Body of pancreas (tissue), 4 donors: ENCODE measurements around the gene SLC34A1. TPM values are rescaled to one million over a fixed set of nuclear protein-coding genes. Genes with fewer than 3 reads are reported as not detected.
"Not testable (repeated sequence)": the region's sequence is repeated elsewhere in the genome, so short reads cannot be mapped to it uniquely, and the experiment has no call there.

Source experiments
- ATAC-seq: fragments of 150-250 bp; one replicate; pipeline ENCODE4 v1.9.1; 2016
- DNase-seq, 4 donors: peaks; one replicate each; pipeline ENCODE4 v3.0.0-alpha.2; 2019
- H3K27ac ChIP-seq, 4 donors: fragments of 200-600 bp; sonication (generic); 1 replicate in 3 of 4; 2 replicates in 1 of 4; pipeline versions ENCODE4 v1.5.1 to v1.6.1; 2016 to 2019; ENCODE audit warnings: mild to moderate bottlenecking in 1 of 4, mixed read lengths in 1 of 4, moderate library complexity in 1 of 4
- H3K27me3 ChIP-seq, 2 donors: fragments of 200-600 bp; sonication (generic); one replicate each; pipeline ENCODE4 v1.6.0; 2016; ENCODE audit warnings: mild to moderate bottlenecking in 1 of 2
- H3K36me3 ChIP-seq, 2 donors: fragments of 200-600 bp; sonication (generic); replicated peaks in 1 of 2; 2 replicates each; pipeline ENCODE4 v1.5.1; 2016; ENCODE audit warnings: low read depth in 2 of 2; ENCODE audit not compliant: insufficient read depth in 1 of 2
- H3K4me1 ChIP-seq: fragments of 200-600 bp; sonication (generic); one replicate; pipeline ENCODE4 v1.6.0; 2016
- H3K4me3 ChIP-seq, 2 donors: fragments of 200-600 bp; sonication (generic); 1 replicate in 1 of 2; 2 replicates in 1 of 2; pipeline ENCODE4 v1.5.1; 2016 to 2019
- H3K9me3 ChIP-seq, 3 donors: fragments of 200-600 bp; sonication (generic); 1 replicate in 2 of 3; 2 replicates in 1 of 3; pipeline ENCODE4 v1.5.1; 2016
- POLR2A ChIP-seq, 3 donors: fragments of 450-650 bp; IDR thresholded peaks; one replicate each; pipeline ENCODE4 v1.6.1; 2016; ENCODE audit warnings: antibody characterized with exemption in 3 of 3, mild to moderate bottlenecking in 2 of 3
- WGBS, 2 donors: methylation state at CpG; one replicate each; pipeline ENCODE4 v1.1.5; 2017; 5-methylcytosine and 5-hydroxymethylcytosine counted together
- intact Hi-C: fragments of 100-400 bp; cut with DNase I; formaldehyde crosslinking; loops from one replicate; pipeline ENCODE4 v1.15.1; 2023
- total RNA-seq, 2 donors: library from RNA; depleted of rRNA; stranded (reverse); fragments of >200 nt; gene quantifications; one replicate each; pipeline ENCODE4 v1.1.0, GENCODE V29; 2016
- TF ChIP-seq, protein P1 (sequence below), 7 experiments: fragments of 450-650 bp in 4 of 7; fragments of 200-600 bp in 3 of 7; sonication (generic) in 3 of 7; IDR thresholded peaks; one replicate each; pipeline ENCODE4 v1.5.1; 2016 to 2019; ENCODE audit warnings: antibody characterized with exemption in 7 of 7

SLC34A1 gene
- total RNA-seq, 2 donors from 2014 or later: not detected

DNA sequence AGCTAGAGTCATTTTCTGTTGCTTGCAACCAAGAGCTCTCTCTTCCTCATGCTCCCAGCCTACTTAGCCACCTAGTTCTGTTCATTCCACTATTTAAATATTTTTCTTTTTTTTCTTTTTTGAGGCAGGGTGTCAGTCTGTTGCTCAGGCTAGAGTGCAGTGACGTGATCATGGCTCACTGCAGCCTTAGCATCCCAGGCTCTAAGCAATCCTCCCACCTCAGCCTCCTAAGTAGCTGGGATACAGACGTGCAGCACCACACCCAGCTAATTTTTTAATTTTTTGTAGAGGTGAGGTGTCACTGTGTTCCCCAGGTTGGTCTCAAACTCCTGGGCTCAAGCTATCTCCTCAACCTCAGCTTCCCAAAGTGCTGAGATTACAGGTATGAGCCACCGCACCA, 30.2 kb downstream of the SLC34A1 start:
- H3K36me3 ChIP-seq: no peaks in the 10 kb centered on the region
- H3K4me1 ChIP-seq: no peaks in the 10 kb centered on the region
- WGBS, 2 donors: 68 to 75% methylated on average over 3 of the region's 3 CpGs
- no peak for TF ChIP-seq POLR2A (IDR thresholded peaks at IDR 0.05)
- TF ChIP-seq, protein P1, sequence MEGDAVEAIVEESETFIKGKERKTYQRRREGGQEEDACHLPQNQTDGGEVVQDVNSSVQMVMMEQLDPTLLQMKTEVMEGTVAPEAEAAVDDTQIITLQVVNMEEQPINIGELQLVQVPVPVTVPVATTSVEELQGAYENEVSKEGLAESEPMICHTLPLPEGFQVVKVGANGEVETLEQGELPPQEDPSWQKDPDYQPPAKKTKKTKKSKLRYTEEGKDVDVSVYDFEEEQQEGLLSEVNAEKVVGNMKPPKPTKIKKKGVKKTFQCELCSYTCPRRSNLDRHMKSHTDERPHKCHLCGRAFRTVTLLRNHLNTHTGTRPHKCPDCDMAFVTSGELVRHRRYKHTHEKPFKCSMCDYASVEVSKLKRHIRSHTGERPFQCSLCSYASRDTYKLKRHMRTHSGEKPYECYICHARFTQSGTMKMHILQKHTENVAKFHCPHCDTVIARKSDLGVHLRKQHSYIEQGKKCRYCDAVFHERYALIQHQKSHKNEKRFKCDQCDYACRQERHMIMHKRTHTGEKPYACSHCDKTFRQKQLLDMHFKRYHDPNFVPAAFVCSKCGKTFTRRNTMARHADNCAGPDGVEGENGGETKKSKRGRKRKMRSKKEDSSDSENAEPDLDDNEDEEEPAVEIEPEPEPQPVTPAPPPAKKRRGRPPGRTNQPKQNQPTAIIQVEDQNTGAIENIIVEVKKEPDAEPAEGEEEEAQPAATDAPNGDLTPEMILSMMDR (IDR thresholded peaks at IDR 0.05): no peak
- no peaks in the 10 kb centered on the region for H3K27me3 ChIP-seq
- intact Hi-C loops: no loop called here
- no peak overlapping the region for H3K27ac ChIP-seq
- H3K9me3 ChIP-seq: no peaks in the 10 kb centered on the region
- ATAC-seq (no peak), DNase-seq (no peak)
- H3K4me3 ChIP-seq: no peak overlapping the region

DNA sequence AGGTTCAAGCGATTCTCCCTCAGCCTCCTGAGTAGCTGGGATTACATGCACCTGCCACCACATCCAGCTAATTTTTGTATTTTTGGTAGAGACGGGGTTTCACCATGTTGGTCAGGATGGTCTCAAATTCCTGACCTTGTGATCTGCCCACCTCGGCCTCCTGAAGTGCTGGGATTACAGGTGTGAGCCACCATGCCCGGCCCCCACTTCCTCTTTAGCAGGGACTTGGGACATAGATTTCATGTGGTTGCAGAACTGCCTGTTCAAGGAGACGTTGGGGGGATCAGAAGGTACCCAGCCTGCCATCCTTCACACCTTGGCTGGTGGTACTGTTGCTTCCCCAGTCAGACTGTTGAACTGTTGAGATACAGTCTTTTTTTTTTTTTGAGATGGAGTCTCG, 32.8 kb downstream of the SLC34A1 start:
- ATAC-seq, H3K4me3 ChIP-seq, DNase-seq, H3K27me3 ChIP-seq, H3K27ac ChIP-seq, H3K4me1 ChIP-seq, H3K9me3 ChIP-seq, H3K36me3 ChIP-seq, intact Hi-C loops: not testable (repeated sequence)
- 69 to 74% methylated on average over 6 of the region's 6 CpGs for WGBS, 2 donors

DNA sequence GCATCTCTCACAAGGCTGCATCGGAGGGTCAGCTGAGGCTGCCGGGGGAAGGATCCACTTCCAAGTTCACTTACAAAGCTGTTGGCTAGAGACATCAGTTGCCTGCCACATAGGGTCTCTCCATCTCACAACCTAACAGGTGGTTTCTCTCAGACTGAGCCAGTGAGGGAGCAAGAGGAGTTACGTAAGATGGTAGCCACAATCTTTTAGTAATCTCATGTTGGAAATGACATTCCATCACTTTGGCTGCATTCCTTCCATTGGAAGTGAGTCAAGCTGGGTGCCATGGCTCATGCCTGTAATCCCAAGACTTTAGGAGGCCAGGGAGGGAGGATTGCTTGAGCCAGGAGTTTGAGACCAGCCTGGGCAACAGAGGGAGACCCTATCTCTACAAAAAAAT, 34.8 kb downstream of the SLC34A1 start:
- DNase-seq (no peak), ATAC-seq (no peak)
- H3K4me3 ChIP-seq: no peak overlapping the region
- no peaks in the 10 kb centered on the region for H3K4me1 ChIP-seq
- H3K27me3 ChIP-seq: no peaks in the 10 kb centered on the region
- 77 to 78% methylated on average over 3 of the region's 3 CpGs for WGBS, 2 donors
- TF ChIP-seq, protein P1 (IDR thresholded peaks at IDR 0.05): no peak
- no peak for TF ChIP-seq POLR2A (IDR thresholded peaks at IDR 0.05)
- no peaks in the 10 kb centered on the region for H3K9me3 ChIP-seq
- intact Hi-C loops: no loop called here
- no peak overlapping the region for H3K27ac ChIP-seq
- no peaks in the 10 kb centered on the region for H3K36me3 ChIP-seq

DNA sequence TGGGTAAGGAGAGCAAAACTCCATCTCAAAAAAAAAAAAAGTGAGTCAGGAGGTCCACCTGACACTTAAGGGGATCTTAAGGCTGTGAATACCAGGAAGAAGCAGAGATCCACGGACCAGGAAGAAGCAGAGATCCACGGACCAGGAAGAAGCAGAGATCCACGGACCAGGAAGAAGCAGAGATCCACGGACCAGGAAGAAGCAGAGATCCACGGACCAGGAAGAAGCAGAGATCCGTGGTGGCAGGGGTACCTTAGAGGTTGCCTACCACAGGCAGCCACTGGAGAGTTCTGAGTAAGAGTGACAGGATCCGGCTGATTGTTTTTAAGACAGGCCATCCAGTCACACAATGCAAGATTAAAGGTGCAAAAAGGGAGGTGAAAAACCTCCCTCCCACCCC, 36.2 kb downstream of the SLC34A1 start:
- H3K36me3 ChIP-seq, H3K9me3 ChIP-seq, DNase-seq, H3K27me3 ChIP-seq, H3K27ac ChIP-seq, H3K4me3 ChIP-seq, ATAC-seq, intact Hi-C loops, H3K4me1 ChIP-seq: not testable (repeated sequence)
- 50 to 56% methylated on average over 7 of the region's 7 CpGs for WGBS, 2 donors

DNA sequence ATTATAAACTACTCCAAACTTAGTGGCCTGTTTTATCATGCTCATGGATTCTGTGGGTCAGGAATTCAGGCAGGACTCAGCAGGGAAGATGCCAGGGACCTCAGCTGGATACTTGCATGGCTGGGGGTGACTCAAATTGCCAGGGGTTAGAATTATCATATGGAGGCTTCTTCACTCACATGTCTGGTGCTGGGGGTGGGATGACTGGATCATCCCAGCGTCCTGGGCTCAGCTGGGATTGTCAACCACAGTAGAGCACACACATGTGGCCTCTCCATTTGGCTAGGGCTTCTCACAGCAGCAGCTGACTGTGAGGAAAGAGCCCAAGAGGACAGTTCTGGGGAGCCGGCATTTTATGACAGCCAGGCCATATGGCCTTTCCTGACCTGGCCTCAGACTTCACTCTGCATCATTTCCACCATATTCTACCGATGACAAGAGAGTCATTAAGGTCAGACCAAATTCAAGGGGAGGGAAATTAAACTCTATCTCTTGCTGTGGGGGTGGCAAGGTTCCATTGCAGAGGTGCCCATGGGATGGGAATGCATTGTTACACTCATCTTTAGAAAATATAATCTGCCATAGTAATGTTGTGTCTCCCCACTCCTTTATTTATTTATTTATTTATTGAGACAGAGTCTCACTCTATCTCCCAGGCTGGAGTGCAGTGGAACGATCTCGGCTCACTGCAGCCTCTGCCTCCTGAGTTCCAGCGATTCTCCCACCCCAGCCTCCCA, 37.0 kb downstream of the SLC34A1 start:
- ATAC-seq (no peak), DNase-seq (no peak)
- no peak overlapping the region for H3K4me3 ChIP-seq
- peaks cover 6% of the 10 kb centered on the region for H3K4me1 ChIP-seq
- 71 to 77% methylated on average over 6 of the region's 6 CpGs for WGBS, 2 donors
- no peak for TF ChIP-seq POLR2A (IDR thresholded peaks at IDR 0.05)
- TF ChIP-seq, protein P1 (IDR thresholded peaks at IDR 0.05): no peak
- no peaks in the 10 kb centered on the region for H3K36me3 ChIP-seq
- H3K27me3 ChIP-seq: no peaks in the 10 kb centered on the region
- H3K9me3 ChIP-seq: no peaks in the 10 kb centered on the region
- intact Hi-C loops: no loop called here
- no peak overlapping the region for H3K27ac ChIP-seq

DNA sequence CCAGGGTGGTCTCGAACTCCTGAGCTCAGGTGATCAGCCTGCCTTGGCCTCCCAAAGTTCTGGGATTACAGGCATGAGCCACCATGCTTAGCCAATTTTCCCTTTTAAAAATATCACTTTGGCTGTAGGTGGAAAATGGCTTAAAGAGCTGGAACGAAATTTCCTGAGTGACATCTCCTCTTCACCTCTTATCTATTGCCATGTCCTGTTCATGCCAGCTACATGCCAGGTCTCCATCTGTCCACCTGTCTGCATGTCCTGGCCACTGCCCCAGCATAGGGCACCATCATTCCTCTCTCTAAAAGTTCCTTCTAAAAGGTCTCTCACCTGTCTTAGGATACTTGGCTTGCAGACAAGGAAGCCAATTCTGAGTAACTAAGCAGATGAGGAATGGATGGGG, 39.4 kb downstream of the SLC34A1 start:
- no peaks in the 10 kb centered on the region for H3K36me3 ChIP-seq
- H3K4me3 ChIP-seq: no peak overlapping the region
- ATAC-seq: no peak
- intact Hi-C loops: no loop called here
- no peak for TF ChIP-seq POLR2A (IDR thresholded peaks at IDR 0.05)
- TF ChIP-seq, protein P1 (IDR thresholded peaks at IDR 0.05): no peak
- no peak overlapping the region for H3K27ac ChIP-seq
- H3K9me3 ChIP-seq: no peaks in the 10 kb centered on the region
- H3K27me3 ChIP-seq: no peaks in the 10 kb centered on the region
- peaks cover 23% of the 10 kb centered on the region for H3K4me1 ChIP-seq
- DNase-seq: no peak
- 59 to 62% methylated on average over 2 of the region's 2 CpGs for WGBS, 2 donors
